HUDEP-2 (cell line): ENCODE data around the gene AJAP1.

Experiments used
- DNase-seq, 76 experiments: peaks; one replicate each; lab custom pipeline; 2025; ENCODE audit not compliant: unreplicated experiment in 76 of 76; lab: John Stamatoyannopoulos, UW

AJAP1 gene

GRCh38 chr1:4801192-4801924 is 146.9 kb downstream of the AJAP1 start:
- no peak for DNase-seq

GRCh38 chr1:4802024-4802423 is 147.6 kb downstream of the AJAP1 start:
- DNase-seq = no peak

- no peak for DNase-seq
Observed at GRCh38 chr1:4803335-4803734, 148.9 kb downstream of the AJAP1 start.

GRCh38 chr1:4805987-4806386 is 151.6 kb downstream of the AJAP1 start:
- DNase-seq = peak in 2 of 76 experiments; percentile 8 to 19

- no peak for DNase-seq
Observed at GRCh38 chr1:4820543-4820942, 166.1 kb downstream of the AJAP1 start.

- no peak for DNase-seq
Observed at GRCh38 chr1:4825800-4826450, 171.5 kb downstream of the AJAP1 start.

GRCh38 chr1:4830707-4831106 is 176.3 kb downstream of the AJAP1 start:
- no peak for DNase-seq

GRCh38 chr1:4836574-4836973 is 182.2 kb downstream of the AJAP1 start:
- no peak for DNase-seq

- no peak for DNase-seq
Observed at GRCh38 chr1:4837031-4837600, 182.7 kb downstream of the AJAP1 start.

GRCh38 chr1:4837752-4838151 is 183.3 kb downstream of the AJAP1 start:
- DNase-seq = no peak

GRCh38 chr1:4838231-4838630 is 183.8 kb downstream of the AJAP1 start:
- no peak for DNase-seq
